GM12892 (cell line): ENCODE results near the gene CALU.

Experiments
- POLR2A ChIP-seq: IDR thresholded peaks from 2 replicates; pipeline ENCODE4 v1.6.1; 2011; ENCODE audit warnings: low read depth, low read length, control low read depth
- POLR2AphosphoS5 ChIP-seq: IDR thresholded peaks from 2 replicates; pipeline ENCODE4 v1.6.1; 2011; ENCODE audit warnings: low read depth, low read length, control low read depth
- TAF1 ChIP-seq: IDR thresholded peaks from 2 replicates; pipeline ENCODE4 v1.6.1; 2011; ENCODE audit warnings: low read depth, mild to moderate bottlenecking, control low read depth, low read length, borderline replicate concordance

DNA sequence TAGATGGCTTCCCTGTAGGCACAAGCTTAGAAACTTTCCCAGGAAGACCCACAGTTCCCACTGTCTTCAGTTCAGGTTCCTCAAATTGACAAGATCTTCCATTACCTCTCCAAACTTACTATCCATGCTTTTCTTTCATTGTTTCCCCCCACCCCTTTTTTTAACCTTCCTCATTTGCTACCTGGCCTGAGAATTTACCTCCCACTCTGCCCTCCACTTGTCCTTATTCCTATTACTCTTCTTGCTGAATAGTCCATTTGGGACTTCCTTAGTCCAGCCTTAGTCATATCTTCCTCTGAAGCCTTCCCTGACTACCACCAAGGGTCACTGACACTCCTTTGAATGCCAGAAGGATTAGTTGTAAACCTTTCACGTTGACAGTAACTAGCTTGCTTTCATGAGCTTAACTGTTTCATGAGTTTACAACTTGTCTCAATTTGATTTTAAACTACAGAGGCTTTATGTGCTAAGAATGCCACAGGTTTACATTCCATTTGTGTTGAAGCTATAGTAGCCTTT, 1.2 kb upstream of the CALU start:
- TF ChIP-seq POLR2A, result no peak
- TF ChIP-seq POLR2AphosphoS5, result no peak
- no peak for TF ChIP-seq TAF1
